Ishikawa (cell line): ENCODE data around the gene VEGFA.

Experiments used
- CEBPB ChIP-seq: IDR thresholded peaks from 2 replicates; pipeline ENCODE4 v1.6.1; 2012
- CREB1 ChIP-seq: IDR thresholded peaks from 2 replicates; pipeline ENCODE4 v1.6.1; 2012; ENCODE audit warnings: low read depth
- EGR1 ChIP-seq: IDR thresholded peaks from 2 replicates; pipeline ENCODE4 v1.6.1; 2012
- EP300 ChIP-seq: IDR thresholded peaks from 2 replicates; pipeline ENCODE4 v1.6.1; 2012; ENCODE audit warnings: borderline replicate concordance
- FOXM1 ChIP-seq: IDR thresholded peaks from 2 replicates; pipeline ENCODE4 v1.6.1; 2012; ENCODE audit warnings: low read depth, borderline replicate concordance
- NFIC ChIP-seq: IDR thresholded peaks from 2 replicates; pipeline ENCODE4 v1.6.1; 2012
- RAD21 ChIP-seq: IDR thresholded peaks from 2 replicates; pipeline ENCODE4 v1.6.1; 2012; ENCODE audit warnings: low read depth
- TAF1 ChIP-seq: IDR thresholded peaks from 2 replicates; pipeline ENCODE4 v1.6.1; 2012; ENCODE audit warnings: low read depth, mild to moderate bottlenecking
- TCF12 ChIP-seq: IDR thresholded peaks from 2 replicates; pipeline ENCODE4 v1.6.1; 2012; ENCODE audit warnings: low read depth
- TEAD4 ChIP-seq: IDR thresholded peaks from 2 replicates; pipeline ENCODE4 v1.6.1; 2012
- YY1 ChIP-seq: IDR thresholded peaks from 2 replicates; pipeline ENCODE4 v1.6.1; 2012; ENCODE audit warnings: low read depth
- ZBTB7A ChIP-seq: IDR thresholded peaks from 2 replicates; pipeline ENCODE4 v1.6.1; 2012; ENCODE audit warnings: low read depth
- TF ChIP-seq, protein P1 (sequence below): IDR thresholded peaks from 2 replicates; pipeline ENCODE4 v1.6.1; 2012; ENCODE audit warnings: low read depth, mild to moderate bottlenecking
- TF ChIP-seq, protein P2 (sequence below): IDR thresholded peaks from 2 replicates; pipeline ENCODE4 v1.6.1; 2012
- TF ChIP-seq, protein P3 (sequence below): IDR thresholded peaks from 2 replicates; pipeline ENCODE4 v1.6.1; 2012

Gene VEGFA

DNA sequence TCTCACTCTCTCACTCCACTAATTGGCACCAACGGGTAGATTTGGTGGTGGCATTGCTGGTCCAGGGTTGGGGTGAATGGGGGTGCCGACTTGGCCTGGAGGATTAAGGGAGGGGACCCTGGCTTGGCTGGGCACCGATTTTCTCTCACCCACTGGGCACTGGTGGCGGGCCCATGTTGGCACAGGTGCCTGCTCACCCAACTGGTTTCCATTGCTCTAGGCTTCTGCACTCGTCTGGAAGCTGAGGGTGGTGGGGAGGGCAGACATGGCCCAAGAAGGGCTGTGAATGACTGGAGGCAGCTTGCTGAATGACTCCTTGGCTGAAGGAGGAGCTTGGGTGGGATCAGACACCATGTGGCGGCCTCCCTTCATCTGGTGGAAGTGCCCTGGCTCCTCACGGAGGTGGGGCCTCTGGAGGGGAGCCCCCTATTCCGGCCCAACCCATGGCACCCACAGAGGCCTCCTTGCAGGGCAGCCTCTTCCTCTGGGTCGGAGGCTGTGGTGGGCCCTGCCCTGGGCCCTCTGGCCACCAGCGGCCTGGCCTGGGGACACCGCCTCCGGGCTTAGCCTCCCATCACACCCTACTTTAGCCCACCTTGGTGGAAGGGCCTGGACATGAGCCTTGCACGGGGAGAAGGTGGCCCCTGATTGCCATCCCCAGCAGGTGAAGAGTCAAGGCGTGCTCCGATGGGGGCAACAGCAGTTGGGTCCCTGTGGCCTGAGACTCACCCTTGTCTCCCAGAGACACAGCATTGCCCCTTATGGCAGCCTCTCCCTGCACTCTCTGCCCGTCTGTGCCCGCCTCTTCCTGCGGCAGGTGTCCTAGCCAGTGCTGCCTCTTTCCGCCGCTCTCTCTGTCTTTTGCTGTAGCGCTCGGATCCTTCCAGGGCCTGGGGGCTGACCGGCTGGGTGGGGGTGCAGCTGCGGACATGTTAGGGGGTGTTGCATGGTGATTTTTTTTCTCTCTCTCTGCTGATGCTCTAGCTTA, 11.2 kb downstream of the VEGFA start:
- TF ChIP-seq, protein P1, sequence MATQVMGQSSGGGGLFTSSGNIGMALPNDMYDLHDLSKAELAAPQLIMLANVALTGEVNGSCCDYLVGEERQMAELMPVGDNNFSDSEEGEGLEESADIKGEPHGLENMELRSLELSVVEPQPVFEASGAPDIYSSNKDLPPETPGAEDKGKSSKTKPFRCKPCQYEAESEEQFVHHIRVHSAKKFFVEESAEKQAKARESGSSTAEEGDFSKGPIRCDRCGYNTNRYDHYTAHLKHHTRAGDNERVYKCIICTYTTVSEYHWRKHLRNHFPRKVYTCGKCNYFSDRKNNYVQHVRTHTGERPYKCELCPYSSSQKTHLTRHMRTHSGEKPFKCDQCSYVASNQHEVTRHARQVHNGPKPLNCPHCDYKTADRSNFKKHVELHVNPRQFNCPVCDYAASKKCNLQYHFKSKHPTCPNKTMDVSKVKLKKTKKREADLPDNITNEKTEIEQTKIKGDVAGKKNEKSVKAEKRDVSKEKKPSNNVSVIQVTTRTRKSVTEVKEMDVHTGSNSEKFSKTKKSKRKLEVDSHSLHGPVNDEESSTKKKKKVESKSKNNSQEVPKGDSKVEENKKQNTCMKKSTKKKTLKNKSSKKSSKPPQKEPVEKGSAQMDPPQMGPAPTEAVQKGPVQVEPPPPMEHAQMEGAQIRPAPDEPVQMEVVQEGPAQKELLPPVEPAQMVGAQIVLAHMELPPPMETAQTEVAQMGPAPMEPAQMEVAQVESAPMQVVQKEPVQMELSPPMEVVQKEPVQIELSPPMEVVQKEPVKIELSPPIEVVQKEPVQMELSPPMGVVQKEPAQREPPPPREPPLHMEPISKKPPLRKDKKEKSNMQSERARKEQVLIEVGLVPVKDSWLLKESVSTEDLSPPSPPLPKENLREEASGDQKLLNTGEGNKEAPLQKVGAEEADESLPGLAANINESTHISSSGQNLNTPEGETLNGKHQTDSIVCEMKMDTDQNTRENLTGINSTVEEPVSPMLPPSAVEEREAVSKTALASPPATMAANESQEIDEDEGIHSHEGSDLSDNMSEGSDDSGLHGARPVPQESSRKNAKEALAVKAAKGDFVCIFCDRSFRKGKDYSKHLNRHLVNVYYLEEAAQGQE, result no peak
- TF ChIP-seq CREB1, result no peak
- TF ChIP-seq NFIC, result no peak
- no peak for TF ChIP-seq ZBTB7A
- no peak for TF ChIP-seq TCF12
- no peak for TF ChIP-seq YY1
- TF ChIP-seq EGR1, result no peak
- no peak for TF ChIP-seq CEBPB
- TF ChIP-seq TEAD4, result no peak
- TF ChIP-seq EP300, result no peak
- TF ChIP-seq, protein P2, sequence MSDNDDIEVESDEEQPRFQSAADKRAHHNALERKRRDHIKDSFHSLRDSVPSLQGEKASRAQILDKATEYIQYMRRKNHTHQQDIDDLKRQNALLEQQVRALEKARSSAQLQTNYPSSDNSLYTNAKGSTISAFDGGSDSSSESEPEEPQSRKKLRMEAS, result no peak
- no peak for TF ChIP-seq TAF1

DNA sequence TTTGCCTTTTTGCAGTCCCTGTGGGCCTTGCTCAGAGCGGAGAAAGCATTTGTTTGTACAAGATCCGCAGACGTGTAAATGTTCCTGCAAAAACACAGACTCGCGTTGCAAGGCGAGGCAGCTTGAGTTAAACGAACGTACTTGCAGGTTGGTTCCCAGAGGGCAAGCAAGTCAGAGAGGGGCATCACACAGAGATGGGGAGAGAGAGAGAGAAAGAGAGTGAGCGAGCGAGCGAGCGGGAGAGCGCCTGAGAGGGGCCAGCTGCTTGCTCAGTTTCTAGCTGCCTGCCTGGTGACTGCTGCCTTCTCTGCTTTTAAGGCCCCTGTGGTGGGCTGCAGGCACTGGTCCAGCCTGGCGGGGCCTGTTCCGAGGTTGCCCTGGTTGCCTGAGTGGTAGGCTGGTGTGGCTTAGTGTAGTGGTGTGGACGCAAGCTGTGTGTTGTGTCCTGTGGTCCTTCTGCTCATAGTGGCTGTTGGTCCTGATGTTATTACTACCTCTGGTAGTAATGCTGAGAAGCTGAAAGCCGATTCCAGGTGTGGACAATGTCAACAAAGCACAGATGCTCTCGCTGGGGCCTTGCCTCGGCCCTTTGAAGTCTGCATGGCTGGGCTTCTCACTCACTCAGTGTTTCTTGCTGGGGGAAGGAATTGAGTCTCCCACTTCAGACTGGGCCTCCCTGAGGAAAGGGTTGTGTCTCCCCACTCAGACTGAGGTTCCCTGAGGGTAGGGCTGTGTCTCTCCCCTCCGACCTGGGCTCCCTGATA, 12.1 kb downstream of the VEGFA start:
- TF ChIP-seq, protein P2, result no peak
- TF ChIP-seq TCF12, result no peak
- TF ChIP-seq RAD21, result no peak
- no peak for TF ChIP-seq CEBPB
- TF ChIP-seq YY1, result no peak
- TF ChIP-seq EGR1, result no peak
- TF ChIP-seq NFIC, result no peak
- TF ChIP-seq CREB1, result no peak
- TF ChIP-seq, protein P3, sequence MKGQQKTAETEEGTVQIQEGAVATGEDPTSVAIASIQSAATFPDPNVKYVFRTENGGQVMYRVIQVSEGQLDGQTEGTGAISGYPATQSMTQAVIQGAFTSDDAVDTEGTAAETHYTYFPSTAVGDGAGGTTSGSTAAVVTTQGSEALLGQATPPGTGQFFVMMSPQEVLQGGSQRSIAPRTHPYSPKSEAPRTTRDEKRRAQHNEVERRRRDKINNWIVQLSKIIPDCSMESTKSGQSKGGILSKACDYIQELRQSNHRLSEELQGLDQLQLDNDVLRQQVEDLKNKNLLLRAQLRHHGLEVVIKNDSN, result no peak
- TF ChIP-seq FOXM1, result no peak
- no peak for TF ChIP-seq TAF1
- no peak for TF ChIP-seq EP300
- TF ChIP-seq, protein P1, result no peak
- TF ChIP-seq ZBTB7A, result no peak
- TF ChIP-seq TEAD4, result no peak

DNA sequence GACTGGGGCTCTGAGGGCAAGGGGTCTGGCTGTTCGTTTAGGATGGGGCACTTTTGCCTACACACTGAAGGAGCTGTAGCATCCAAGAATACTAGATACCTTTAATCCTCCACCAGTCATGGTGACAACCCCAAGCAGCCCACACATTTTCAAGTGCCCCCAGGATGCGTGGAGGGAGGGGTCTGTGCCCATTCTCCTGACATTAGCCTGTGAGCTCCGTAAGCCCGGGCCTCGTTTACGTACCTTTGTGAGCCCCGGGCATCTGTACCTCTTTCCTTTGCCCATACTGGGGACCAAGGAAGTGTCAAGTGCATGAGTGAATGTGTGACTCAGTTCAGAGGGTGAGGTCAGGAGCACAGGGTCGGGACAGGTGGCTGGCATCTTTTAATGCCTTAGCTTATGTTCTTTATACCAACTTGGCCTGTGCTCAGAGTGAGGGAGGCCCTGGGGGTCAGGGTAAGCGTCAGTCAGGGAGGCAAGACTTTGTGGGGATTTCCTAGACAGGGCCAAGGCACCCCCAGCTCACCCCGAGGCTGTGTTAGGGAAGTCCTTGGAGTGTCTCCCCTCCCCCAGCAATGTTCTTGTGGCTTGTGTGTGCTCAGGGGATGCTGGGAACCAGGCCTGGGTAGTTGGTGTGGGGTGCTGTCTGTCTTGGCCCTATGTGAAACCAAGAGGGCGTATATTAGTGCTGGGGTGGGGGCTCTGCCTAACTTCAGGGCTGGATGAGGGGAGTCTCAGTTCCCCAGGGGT, 12.9 kb downstream of the VEGFA start:
- TF ChIP-seq, protein P3, result no peak
- TF ChIP-seq EGR1 (no peak), TCF12 (no peak), RAD21 (no peak), EP300 (no peak), YY1 (no peak), FOXM1 (no peak), CEBPB (no peak), TEAD4 (no peak), NFIC (no peak), CREB1 (no peak), ZBTB7A (no peak), TAF1 (no peak)
- TF ChIP-seq, protein P1, result no peak
- TF ChIP-seq, protein P2, result no peak
